SK-N-SH (cell line): Measurements from ENCODE around the gene C2CD3. TPM values are rescaled to one million over a fixed set of nuclear protein-coding genes. Genes with fewer than 3 reads are reported as not detected.

Source experiments
- CTCF ChIA-PET: fragments of 300-600, 350-600 bp; formaldehyde crosslinking; extraction: SDS; loops from one replicate; lab custom pipeline; 2021; lab: Yijun Ruan, JAX
- POLR2A ChIA-PET: fragments of 350-600 bp; sonication (Branson Sonifier 250); formaldehyde crosslinking; extraction: SDS; loops from one replicate; lab custom pipeline; 2020; ENCODE audit warnings: antibody characterized with exemption, inconsistent platforms; lab: Yijun Ruan, JAX
- DNase-seq: peaks from one replicate; pipeline ENCODE4 v3.0.0; 2012
- H2AFZ ChIP-seq: fragments of 200-600 bp; sonication (generic); 2 replicates; pipeline ENCODE4 v1.8.1; 2016; ENCODE audit warnings: antibody characterized with exemption, mild to moderate bottlenecking, low read depth
- H3F3A ChIP-seq: fragments of 200-600 bp; sonication (generic); replicated peaks from 2 replicates; pipeline ENCODE3; 2016; ENCODE audit warnings: antibody characterized with exemption, mild to moderate bottlenecking; ENCODE audit not compliant: insufficient read depth
- H3K27ac ChIP-seq, 2 experiments: fragments of 200-500 bp in 1 of 2; fragments of 200-600 bp in 1 of 2; sonication (Bioruptor generic) in 1 of 2; sonication (generic), shearing (Covaris generic) in 1 of 2; 2 replicates each; pipeline versions ENCODE4 v1.5.1 to v1.6.1; 2014 to 2016; ENCODE audit warnings: low read depth in 2 of 2, inconsistent platforms in 1 of 2, low read length in 1 of 2, mild to moderate bottlenecking in 1 of 2, mixed read lengths in 1 of 2
- H3K27me3 ChIP-seq: fragments of 200-600 bp; sonication (generic), shearing (Covaris generic); 2 replicates; pipeline ENCODE4 v1.6.1; 2016; ENCODE audit warnings: mixed run types; ENCODE audit not compliant: insufficient read depth
- H3K36me3 ChIP-seq, 2 experiments: fragments of 200-500 bp in 1 of 2; fragments of 200-600 bp in 1 of 2; sonication (Bioruptor generic) in 1 of 2; sonication (generic) in 1 of 2; replicated peaks in 1 of 2; 2 replicates each; pipeline versions ENCODE3 to v1.5.1; 2014 to 2016; ENCODE audit warnings: low read length in 1 of 2, mild to moderate bottlenecking in 1 of 2; ENCODE audit not compliant: insufficient read depth in 2 of 2, control insufficient read depth in 1 of 2
- H3K4me1 ChIP-seq, 2 experiments: fragments of 200-500 bp in 1 of 2; fragments of 200-600 bp in 1 of 2; sonication (Bioruptor generic) in 1 of 2; sonication (generic), shearing (Covaris generic) in 1 of 2; 2 replicates each; pipeline versions ENCODE4 v1.5.1 to v1.6.1; 2014 to 2016; ENCODE audit warnings: low read depth in 1 of 2, low read length in 1 of 2, mixed run types in 1 of 2; ENCODE audit not compliant: insufficient read depth in 2 of 2, control insufficient read depth in 1 of 2
- H3K4me2 ChIP-seq: fragments of 200-600 bp; sonication (generic), shearing (Covaris generic); 2 replicates; pipeline ENCODE4 v1.6.1; 2017; ENCODE audit warnings: mixed run types
- H3K4me3 ChIP-seq, 2 experiments: fragments of 200-500 bp in 1 of 2; fragments of 200-600 bp in 1 of 2; sonication (Bioruptor generic) in 1 of 2; sonication (generic), shearing (Covaris generic) in 1 of 2; 2 replicates each; pipeline versions ENCODE4 v1.5.1 to v1.8.1; 2014 to 2016; ENCODE audit warnings: low read depth in 2 of 2, inconsistent platforms in 1 of 2, low read length in 1 of 2, mild to moderate bottlenecking in 1 of 2, mixed read lengths in 1 of 2, moderate library complexity in 1 of 2
- H3K79me2 ChIP-seq: fragments of 200-600 bp; sonication (generic); 2 replicates; pipeline ENCODE4 v1.8.1; 2017; ENCODE audit warnings: mild to moderate bottlenecking; ENCODE audit not compliant: insufficient read depth
- H3K9ac ChIP-seq: fragments of 200-600 bp; sonication (generic); 2 replicates; pipeline ENCODE4 v1.6.1; 2017; ENCODE audit warnings: mixed run types
- H3K9me2 ChIP-seq: fragments of 200-600 bp; sonication (generic); 2 replicates; pipeline ENCODE4 v1.6.1; 2017; ENCODE audit warnings: mixed run types
- H3K9me3 ChIP-seq: fragments of 200-600 bp; sonication (generic); 2 replicates; pipeline ENCODE4 v1.6.1; 2017; ENCODE audit warnings: mixed run types, mild to moderate bottlenecking, moderate library complexity
- H4K20me1 ChIP-seq: fragments of 200-600 bp; sonication (generic); 2 replicates; pipeline ENCODE4 v1.6.1; 2017; ENCODE audit warnings: mild to moderate bottlenecking, mixed run types; ENCODE audit not compliant: insufficient read depth
- GATA2 ChIP-seq: sonication (generic); formaldehyde crosslinking; IDR thresholded peaks from 2 replicates; pipeline ENCODE4 v1.5.0; 2020; ENCODE audit warnings: mild to moderate bottlenecking, missing genetic modification reagents
- JUND ChIP-seq: IDR thresholded peaks from 2 replicates; pipeline ENCODE4 v1.4.0; 2012
- PBX3 ChIP-seq: IDR thresholded peaks from 2 replicates; pipeline ENCODE4; 2012
- RAD21 ChIP-seq: IDR thresholded peaks from 2 replicates; pipeline ENCODE4 v1.6.1; 2012; ENCODE audit warnings: mild to moderate bottlenecking, low read length
- REST ChIP-seq: IDR thresholded peaks from 2 replicates; pipeline ENCODE4 v1.6.1; 2012; ENCODE audit warnings: mild to moderate bottlenecking, low read depth, low read length, moderate library complexity
- SIN3A ChIP-seq: IDR thresholded peaks from 2 replicates; pipeline ENCODE4 v1.6.1; 2012; ENCODE audit warnings: low read depth, mild to moderate bottlenecking, low read length, moderate library complexity, borderline replicate concordance
- TCF12 ChIP-seq: IDR thresholded peaks from 2 replicates; pipeline ENCODE4 v1.4.0; 2012
- TEAD4 ChIP-seq: IDR thresholded peaks from 2 replicates; pipeline ENCODE4 v1.4.0; 2012; ENCODE audit warnings: mild to moderate bottlenecking, borderline replicate concordance; ENCODE audit not compliant: insufficient read depth
- WGBS: methylation state at CpG from one replicate; pipeline ENCODE4 v1.1.6; 2017; ENCODE audit warnings: low lambda C conversion rate; 5-methylcytosine and 5-hydroxymethylcytosine counted together
- polyA plus RNA-seq, 3 experiments: library from polyadenylated mRNA; depleted of rRNA; stranded (reverse); fragments of >200 nt; gene quantifications; 2 replicates each; pipeline ENCODE4 v1.2.3, GENCODE V29; 2012
- TF ChIP-seq, protein P1 (sequence below): IDR thresholded peaks from 2 replicates; pipeline ENCODE4 v1.4.0; 2012; ENCODE audit warnings: low read depth, borderline replicate concordance
- TF ChIP-seq, protein P2 (sequence below): IDR thresholded peaks from 2 replicates; pipeline ENCODE4 v1.4.0; 2012; ENCODE audit warnings: low read depth, borderline replicate concordance

C2CD3 gene
- polyA plus RNA-seq, 1 of the 3 experiments (the other 2 are of a cell fraction) = 7.0 TPM

- Histone ChIP-seq H3K4me1 (peaks cover 12 to 18% of the 10 kb centered on the region in 2 experiments; a peak in 3 of 4 replicates), H3K9ac (peak overlapping the region; percentile 92), H3K4me3 (peak overlapping the region; percentile 90 to 95), H3K27me3 (no peaks in the 10 kb centered on the region), H3K27ac (peak overlapping the region; percentile 86), H4K20me1 (no peaks in the 10 kb centered on the region), H3K36me3 (peaks cover 16 to 30% of the 10 kb centered on the region in 2 experiments), H3K9me2 (no peaks in the 10 kb centered on the region), H3K9me3 (no peaks in the 10 kb centered on the region), H3K79me2 (peaks cover 90% of the 10 kb centered on the region)
- TF ChIP-seq REST (no peak), GATA2 (0 out of 2 replicates have a peak, but pooled peaks have one; percentile 18)
- TF ChIP-seq, all 33 proteins: peak for 1
- WGBS = 4% methylated on average over 5 of the region's 5 CpGs
- Histone ChIP-seq H3F3A (peaks cover 11% of the 10 kb centered on the region), H2AFZ (peak overlapping the region; percentile 94), H3K4me2 (peak overlapping the region; percentile 93)
- no peak for DNase-seq
- ChIA-PET CTCF (interaction anchor here (1.5 kb wide), 1 partner anchor 207 kb away, joined by 3 read pairs; no protein-coding TSS in a partner anchor), POLR2A (interaction anchor here (0.6 to 1.5 kb wide), 4 partner anchors 16 to 275 kb away, joined by 3 to 4 read pairs (median 4); partner anchors contain the start of gene UCP2)
These were observed 797 bp upstream of the C2CD3 start for GRCh38 chr11:74171630-74171968.

DNA sequence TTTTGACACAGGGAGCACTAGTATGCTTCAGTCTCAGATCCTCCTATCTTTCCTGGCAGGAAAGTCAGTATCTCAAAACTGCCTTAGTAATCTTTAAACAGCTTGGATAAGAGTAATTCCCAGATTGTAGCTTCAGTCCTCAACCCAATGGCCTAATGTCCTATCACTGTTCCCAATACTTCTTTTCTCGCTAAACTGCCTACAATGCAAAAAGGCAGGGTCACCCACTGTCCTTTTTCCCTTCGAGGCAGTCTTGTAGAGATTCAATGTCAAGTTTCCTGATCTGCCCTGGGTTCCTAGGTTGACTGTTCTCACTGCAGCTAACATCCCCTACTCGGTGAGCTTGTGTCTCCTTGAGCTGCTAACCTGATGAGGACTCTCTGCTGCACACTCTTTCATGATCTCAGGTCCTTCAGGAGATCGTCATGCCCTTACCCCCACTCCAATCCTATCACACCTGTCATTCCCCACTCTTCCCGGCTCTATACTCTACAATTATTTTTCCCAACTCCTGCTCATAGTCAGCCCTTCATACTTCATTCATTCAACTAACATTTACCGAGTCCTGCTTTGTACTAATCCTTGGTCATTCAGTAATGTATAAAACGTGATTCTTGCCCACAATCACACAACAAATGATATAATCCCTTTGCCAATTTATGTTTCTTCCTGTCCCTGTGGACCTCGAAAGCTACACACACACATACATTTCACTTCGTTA, 904 bp downstream of the C2CD3 start:
- Histone ChIP-seq H3K27ac (peak overlapping the region; percentile 86 to 92), H3K9me2 (no peaks in the 10 kb centered on the region), H3K36me3 (peaks cover 27 to 34% of the 10 kb centered on the region in 2 experiments), H2AFZ (peak overlapping the region; percentile 79), H3K27me3 (no peaks in the 10 kb centered on the region), H3F3A (peaks cover 11% of the 10 kb centered on the region), H3K79me2 (peaks cover 73% of the 10 kb centered on the region), H3K9me3 (no peaks in the 10 kb centered on the region), H3K4me2 (peak overlapping the region; percentile 77), H4K20me1 (no peaks in the 10 kb centered on the region), H3K4me3 (peak overlapping the region; percentile 90 to 95), H3K4me1 (peaks cover 12 to 18% of the 10 kb centered on the region in 2 experiments; a peak in 3 of 4 replicates), H3K9ac (peak overlapping the region; percentile 76)
- 4% methylated on average over 9 of the region's 9 CpGs for WGBS
- ChIA-PET CTCF (interaction anchor here (1.2 kb wide), 1 partner anchor 14 kb away, joined by 4 read pairs; no protein-coding TSS in a partner anchor), POLR2A (interaction anchor here (1.4 to 1.5 kb wide), 2 partner anchors 186 to 277 kb away, joined by 4 read pairs; no protein-coding TSS in a partner anchor)
- DNase-seq = no peak
- TF ChIP-seq TEAD4 = no peak
- no peak for TF ChIP-seq PBX3
- TF ChIP-seq, protein P1, sequence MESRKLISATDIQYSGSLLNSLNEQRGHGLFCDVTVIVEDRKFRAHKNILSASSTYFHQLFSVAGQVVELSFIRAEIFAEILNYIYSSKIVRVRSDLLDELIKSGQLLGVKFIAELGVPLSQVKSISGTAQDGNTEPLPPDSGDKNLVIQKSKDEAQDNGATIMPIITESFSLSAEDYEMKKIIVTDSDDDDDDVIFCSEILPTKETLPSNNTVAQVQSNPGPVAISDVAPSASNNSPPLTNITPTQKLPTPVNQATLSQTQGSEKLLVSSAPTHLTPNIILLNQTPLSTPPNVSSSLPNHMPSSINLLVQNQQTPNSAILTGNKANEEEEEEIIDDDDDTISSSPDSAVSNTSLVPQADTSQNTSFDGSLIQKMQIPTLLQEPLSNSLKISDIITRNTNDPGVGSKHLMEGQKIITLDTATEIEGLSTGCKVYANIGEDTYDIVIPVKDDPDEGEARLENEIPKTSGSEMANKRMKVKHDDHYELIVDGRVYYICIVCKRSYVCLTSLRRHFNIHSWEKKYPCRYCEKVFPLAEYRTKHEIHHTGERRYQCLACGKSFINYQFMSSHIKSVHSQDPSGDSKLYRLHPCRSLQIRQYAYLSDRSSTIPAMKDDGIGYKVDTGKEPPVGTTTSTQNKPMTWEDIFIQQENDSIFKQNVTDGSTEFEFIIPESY = no peak
- TF ChIP-seq TCF12 = no peak
- TF ChIP-seq, protein P2, sequence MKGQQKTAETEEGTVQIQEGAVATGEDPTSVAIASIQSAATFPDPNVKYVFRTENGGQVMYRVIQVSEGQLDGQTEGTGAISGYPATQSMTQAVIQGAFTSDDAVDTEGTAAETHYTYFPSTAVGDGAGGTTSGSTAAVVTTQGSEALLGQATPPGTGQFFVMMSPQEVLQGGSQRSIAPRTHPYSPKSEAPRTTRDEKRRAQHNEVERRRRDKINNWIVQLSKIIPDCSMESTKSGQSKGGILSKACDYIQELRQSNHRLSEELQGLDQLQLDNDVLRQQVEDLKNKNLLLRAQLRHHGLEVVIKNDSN = no peak
- no peak for TF ChIP-seq RAD21
- TF ChIP-seq JUND = no peak
- TF ChIP-seq SIN3A = no peak
- TF ChIP-seq REST = no peak
